Mesothelial cell of epicardium (in vitro differentiated cells): ENCODE measurements around the gene PELI3. TPM values are rescaled to one million over a fixed set of nuclear protein-coding genes. Genes with fewer than 3 reads are reported as not detected.
"Not testable (repeated sequence)": the region's sequence is repeated elsewhere in the genome, so short reads cannot be mapped to it uniquely, and the experiment has no call there.

Experiments used
- DNase-seq, 2 experiments: peaks; one replicate each; pipeline ENCODE4 v3.0.0; 2021; ENCODE audit warnings: low spot score in 2 of 2; ENCODE audit not compliant: unreplicated experiment in 2 of 2
- H3K27ac Mint-ChIP-seq: 2 replicates; pipeline ENCODE4 v1.8.0; 2021; ENCODE audit warnings: mixed read lengths
- H3K27me3 Mint-ChIP-seq: 2 replicates; pipeline ENCODE4 v1.8.0; 2021; ENCODE audit warnings: low read depth, mixed read lengths
- H3K36me3 Mint-ChIP-seq: 2 replicates; pipeline ENCODE4 v1.8.0; 2021; ENCODE audit warnings: mixed read lengths
- H3K4me1 Mint-ChIP-seq: 2 replicates; pipeline ENCODE4 v1.8.0; 2021; ENCODE audit warnings: mixed read lengths
- H3K4me3 Mint-ChIP-seq: 2 replicates; pipeline ENCODE4 v1.8.0; 2021; ENCODE audit warnings: mild to moderate bottlenecking, moderate library complexity, mixed read lengths
- H3K9me3 Mint-ChIP-seq: 2 replicates; pipeline ENCODE4 v1.8.0; 2021; ENCODE audit warnings: mixed read lengths
- total RNA-seq: library from RNA; stranded (reverse); gene quantifications from 3 replicates; pipeline ENCODE4 v1.2.1, GENCODE V29; 2021
- TF ChIP-seq, protein P1 (sequence below): fragments of 200-600 bp; sonication (generic); IDR thresholded peaks from one replicate; pipeline ENCODE4 v1.5.0; 2021; ENCODE audit warnings: antibody characterized with exemption; ENCODE audit not compliant: unreplicated experiment

PELI3 gene
- total RNA-seq, 1 donor from 2014 or later: 17.3 TPM

GRCh38 chr11:66432597-66432996, 34.1 kb upstream of the PELI3 start:
- peaks cover 29% of the 10 kb centered on the region for H3K36me3 Mint-ChIP-seq
- no peak overlapping the region for H3K4me3 Mint-ChIP-seq
- no peak for DNase-seq
- no peaks in the 10 kb centered on the region for H3K9me3 Mint-ChIP-seq
- H3K4me1 Mint-ChIP-seq: peaks cover 2% of the 10 kb centered on the region
- H3K27me3 Mint-ChIP-seq: no peaks in the 10 kb centered on the region
- TF ChIP-seq, protein P1, sequence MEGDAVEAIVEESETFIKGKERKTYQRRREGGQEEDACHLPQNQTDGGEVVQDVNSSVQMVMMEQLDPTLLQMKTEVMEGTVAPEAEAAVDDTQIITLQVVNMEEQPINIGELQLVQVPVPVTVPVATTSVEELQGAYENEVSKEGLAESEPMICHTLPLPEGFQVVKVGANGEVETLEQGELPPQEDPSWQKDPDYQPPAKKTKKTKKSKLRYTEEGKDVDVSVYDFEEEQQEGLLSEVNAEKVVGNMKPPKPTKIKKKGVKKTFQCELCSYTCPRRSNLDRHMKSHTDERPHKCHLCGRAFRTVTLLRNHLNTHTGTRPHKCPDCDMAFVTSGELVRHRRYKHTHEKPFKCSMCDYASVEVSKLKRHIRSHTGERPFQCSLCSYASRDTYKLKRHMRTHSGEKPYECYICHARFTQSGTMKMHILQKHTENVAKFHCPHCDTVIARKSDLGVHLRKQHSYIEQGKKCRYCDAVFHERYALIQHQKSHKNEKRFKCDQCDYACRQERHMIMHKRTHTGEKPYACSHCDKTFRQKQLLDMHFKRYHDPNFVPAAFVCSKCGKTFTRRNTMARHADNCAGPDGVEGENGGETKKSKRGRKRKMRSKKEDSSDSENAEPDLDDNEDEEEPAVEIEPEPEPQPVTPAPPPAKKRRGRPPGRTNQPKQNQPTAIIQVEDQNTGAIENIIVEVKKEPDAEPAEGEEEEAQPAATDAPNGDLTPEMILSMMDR: no peak
- no peak overlapping the region for H3K27ac Mint-ChIP-seq

DNA sequence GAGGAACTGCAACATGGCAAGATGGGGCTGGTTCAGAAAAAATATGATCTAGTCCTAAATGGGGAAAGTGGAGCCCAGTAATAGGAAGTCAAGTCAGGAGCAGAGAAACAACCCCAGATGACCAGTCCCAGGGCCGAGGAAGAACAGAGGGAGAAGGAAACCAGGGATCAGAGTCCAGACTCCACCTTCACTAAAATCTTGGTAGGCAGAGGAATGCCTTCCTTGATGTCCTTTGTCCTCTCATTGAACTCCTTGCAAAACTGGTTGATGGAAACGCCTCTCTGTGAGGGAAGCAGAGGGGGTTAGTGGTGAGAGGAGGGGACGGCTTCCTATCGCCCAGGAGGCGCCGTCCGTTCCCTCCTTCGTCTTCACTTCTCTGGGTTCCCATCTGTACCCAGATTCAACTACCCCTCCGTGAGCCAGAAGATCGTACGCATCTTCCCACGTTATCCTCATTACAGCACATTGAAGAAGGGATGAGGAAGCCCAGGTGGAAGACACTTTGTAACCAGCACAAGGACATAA, 28.7 kb upstream of the PELI3 start:
- H3K9me3 Mint-ChIP-seq: peaks cover 3% of the 10 kb centered on the region
- TF ChIP-seq, protein P1: no peak
- peak overlapping the region; percentile 97 for H3K27ac Mint-ChIP-seq
- peaks cover 9% of the 10 kb centered on the region for H3K4me1 Mint-ChIP-seq
- H3K27me3 Mint-ChIP-seq: no peaks in the 10 kb centered on the region
- peaks cover 22% of the 10 kb centered on the region for H3K36me3 Mint-ChIP-seq
- H3K4me3 Mint-ChIP-seq: peak overlapping the region; percentile 85
- DNase-seq: no peak

DNA sequence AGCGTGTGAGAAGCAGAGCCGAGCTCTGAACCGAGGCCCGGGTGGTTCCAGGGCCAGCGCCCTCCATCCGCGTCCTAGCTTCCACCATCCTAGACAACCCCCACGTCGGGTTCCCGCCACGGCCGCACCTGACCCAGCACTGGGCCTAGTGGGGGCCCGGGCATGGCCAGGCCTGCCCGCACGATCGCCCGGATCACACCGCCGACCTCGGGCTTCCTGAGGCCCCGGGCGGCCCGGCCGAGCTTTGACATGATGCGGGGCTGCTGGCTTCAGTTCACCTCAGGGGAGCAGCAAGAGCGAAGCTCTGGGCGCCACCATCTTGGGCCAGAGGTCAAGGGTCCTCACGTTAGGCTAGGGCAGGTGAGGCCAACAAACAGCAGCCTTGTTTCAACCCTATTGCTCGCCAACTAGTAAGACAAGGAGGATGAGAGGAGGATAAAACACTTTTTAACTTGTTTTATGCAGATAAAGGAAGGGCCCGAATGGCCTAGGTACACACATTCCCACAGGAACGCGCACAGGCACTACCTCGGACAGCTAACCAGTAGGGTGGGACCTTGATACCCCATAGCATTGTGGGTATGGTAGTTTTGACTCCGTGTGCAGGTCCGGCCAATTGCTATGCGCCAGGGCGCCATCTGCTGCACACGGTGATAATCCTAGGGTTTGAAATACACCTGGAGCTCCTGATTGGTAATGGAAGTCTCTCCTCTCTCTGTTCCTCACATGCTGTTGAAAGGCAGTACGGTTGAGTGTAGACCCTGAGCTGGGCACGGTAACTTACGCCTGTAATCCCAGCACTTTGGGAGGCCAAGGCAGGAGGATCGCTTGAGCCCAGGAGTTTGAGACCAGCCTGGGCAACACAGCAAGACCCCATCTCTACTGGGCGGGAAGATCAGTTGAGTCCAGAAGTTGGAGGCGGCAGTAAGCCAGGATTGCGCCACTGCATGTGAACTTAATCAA, 27.9 kb upstream of the PELI3 start, which contains the start of gene MRPL11:
Gene MRPL11 (minus strand): TSS at position 345 of the 963 bp plus-strand sequence. CDS start 94 bp downstream, at position 251.
- Mint-ChIP-seq H3K4me3 (peak within 1 kb of the TSS; percentile 85), H3K27ac (peak within 1 kb of the TSS; percentile 97), H3K4me1 (peaks cover 9% of the 10 kb centered on the region), H3K9me3 (peaks cover 9% of the 10 kb centered on the region), H3K36me3 (peaks cover 20% of the 10 kb centered on the region), H3K27me3 (no peaks in the 10 kb centered on the region)
- TF ChIP-seq, protein P1: peak; percentile 30
- DNase-seq: peak; percentile 69 to 87

- H3K9me3 Mint-ChIP-seq: peaks cover 12% of the 10 kb centered on the region
- H3K4me3 Mint-ChIP-seq, H3K27me3 Mint-ChIP-seq, H3K4me1 Mint-ChIP-seq, DNase-seq, H3K27ac Mint-ChIP-seq: not testable (repeated sequence)
- H3K36me3 Mint-ChIP-seq: peaks cover 13% of the 10 kb centered on the region
Observed at GRCh38 chr11:66440101-66440939, 26.4 kb upstream of the PELI3 start.

- H3K4me3 Mint-ChIP-seq, H3K27ac Mint-ChIP-seq, DNase-seq, H3K27me3 Mint-ChIP-seq, H3K36me3 Mint-ChIP-seq: not testable (repeated sequence)
- Mint-ChIP-seq H3K9me3 (peaks cover 12% of the 10 kb centered on the region), H3K4me1 (peaks cover 14% of the 10 kb centered on the region)
Observed at GRCh38 chr11:66440940-66441282, 25.8 kb upstream of the PELI3 start.

- H3K9me3 Mint-ChIP-seq: peaks cover 12% of the 10 kb centered on the region
- TF ChIP-seq, protein P1: no peak
- no peaks in the 10 kb centered on the region for H3K36me3 Mint-ChIP-seq
- H3K4me1 Mint-ChIP-seq: peaks cover 4% of the 10 kb centered on the region
- no peak overlapping the region for H3K4me3 Mint-ChIP-seq
- H3K27ac Mint-ChIP-seq: no peak overlapping the region
- no peak for DNase-seq
- H3K27me3 Mint-ChIP-seq: no peaks in the 10 kb centered on the region
Observed at GRCh38 chr11:66443602-66444001, 23.1 kb upstream of the PELI3 start.
